ENCODE measurements around the gene PPP6C.
"Not testable (repeated sequence)": the region's sequence is repeated elsewhere in the genome, so short reads cannot be mapped to it uniquely, and the experiment has no call there.

The PPP6C gene

GRCh38 chr9:125189361-125190289 lies at the start of gene PPP6C:
TSS of gene PPP6C (minus strand) at chr9:125189803. CDS start at chr9:125189718, 85 bp downstream.
- peak; percentile 99 for DNase-seq

DNA sequence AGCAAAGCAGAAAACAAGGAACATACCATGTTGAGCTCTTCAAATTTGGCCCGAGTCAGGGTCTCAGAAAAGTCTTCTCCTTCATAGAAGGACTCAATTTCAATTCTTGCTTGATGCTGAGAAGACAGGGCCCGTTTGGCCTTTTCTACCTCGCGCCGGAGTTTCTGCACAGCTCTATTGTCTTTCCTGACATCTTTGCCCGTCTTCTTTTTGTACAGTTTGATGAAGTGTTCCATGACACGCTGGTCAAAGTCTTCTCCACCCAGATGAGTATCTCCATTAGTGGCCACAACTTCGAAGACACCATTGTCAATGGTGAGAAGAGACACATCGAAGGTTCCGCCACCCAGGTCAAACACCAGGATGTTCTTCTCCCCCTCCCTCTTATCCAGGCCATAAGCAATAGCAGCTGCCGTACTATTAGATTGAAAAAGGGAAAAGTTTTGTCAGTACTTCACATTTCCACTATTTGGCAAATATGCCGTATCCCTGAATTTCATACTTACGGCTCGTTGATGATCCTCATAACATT lies 49.4 kb upstream of the PPP6C start:
- no peak for DNase-seq

DNA sequence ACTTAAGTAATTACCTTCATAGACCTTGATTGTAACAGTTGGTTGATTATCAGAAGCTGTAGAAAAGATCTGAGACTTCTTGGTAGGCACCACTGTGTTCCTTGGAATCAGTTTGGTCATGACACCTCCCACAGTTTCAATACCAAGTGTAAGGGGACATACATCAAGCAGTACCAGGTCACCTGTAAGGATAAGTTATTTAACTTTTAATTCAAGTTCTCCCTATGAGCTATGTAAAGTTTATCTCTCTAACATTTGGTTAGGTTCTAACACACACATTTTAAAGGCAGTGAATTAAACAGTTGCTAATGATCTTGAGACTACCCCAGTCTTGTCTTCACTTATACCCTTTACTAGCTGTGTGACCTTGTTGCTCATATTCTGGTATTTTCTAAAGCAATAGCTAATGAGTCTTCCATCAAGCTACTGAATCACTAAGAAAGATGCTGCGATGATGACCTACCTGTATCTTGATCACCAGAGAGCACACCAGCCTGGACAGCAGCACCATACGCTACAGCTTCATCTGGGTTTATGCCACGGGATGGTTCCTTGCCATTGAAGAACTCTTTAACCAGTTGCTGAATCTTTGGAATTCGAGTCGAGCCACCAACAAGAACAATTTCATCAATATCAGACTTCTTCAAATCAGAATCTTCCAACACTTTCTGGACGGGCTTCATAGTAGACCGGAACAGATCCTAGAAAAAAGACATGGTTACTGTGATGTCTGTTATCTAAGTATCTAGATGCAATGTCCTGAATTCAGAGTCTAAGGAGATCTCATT lies 48.7 kb upstream of the PPP6C start:
- no peak for DNase-seq

GRCh38 chr9:125236520-125237159 lies 47.0 kb upstream of the PPP6C start:
- DNase-seq = not testable (repeated sequence)

- no peak for DNase-seq
Observed at GRCh38 chr9:125235804-125236519, 46.4 kb upstream of the PPP6C start.

DNA sequence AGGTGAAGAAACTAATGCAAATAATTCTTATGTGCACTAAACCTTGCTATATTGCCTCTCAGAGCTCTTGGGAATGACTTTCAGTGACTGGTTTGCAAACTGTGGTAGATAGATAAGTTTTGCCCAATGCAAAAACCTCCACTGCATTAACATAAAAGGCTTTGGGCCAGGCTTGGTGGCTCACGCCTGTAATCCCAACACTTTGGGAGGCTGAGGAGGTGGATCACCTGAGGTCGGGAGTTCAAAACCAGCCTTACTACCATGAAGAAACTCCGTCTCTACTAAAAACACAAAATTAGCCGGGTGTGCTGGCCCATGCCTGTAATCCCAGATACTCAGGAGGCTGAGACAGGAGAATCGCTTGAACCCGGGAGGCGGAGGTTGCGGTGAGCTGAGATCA lies 44.5 kb upstream of the PPP6C start:
- DNase-seq = not testable (repeated sequence)

GRCh38 chr9:125233678-125234077 lies 44.1 kb upstream of the PPP6C start:
- DNase-seq = no peak

DNA sequence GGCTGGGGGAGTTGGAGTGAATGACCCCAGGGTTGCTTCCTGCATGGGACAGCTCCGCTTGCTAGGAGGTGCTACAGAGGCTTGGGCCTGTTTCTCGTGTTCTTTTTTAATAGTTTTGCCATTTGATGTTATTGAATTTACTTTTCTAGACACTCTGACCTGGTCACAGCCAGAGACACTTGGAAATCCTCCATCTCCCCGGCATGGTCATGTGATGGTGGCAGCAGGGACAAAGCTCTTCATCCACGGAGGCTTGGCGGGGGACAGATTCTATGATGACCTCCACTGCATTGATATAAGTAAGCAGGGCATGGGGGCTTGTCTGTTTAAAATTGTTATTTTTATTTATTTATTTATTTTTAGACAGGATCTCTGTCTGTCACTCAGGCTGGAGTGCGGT lies 38.2 kb upstream of the PPP6C start:
- no peak for DNase-seq

DNA sequence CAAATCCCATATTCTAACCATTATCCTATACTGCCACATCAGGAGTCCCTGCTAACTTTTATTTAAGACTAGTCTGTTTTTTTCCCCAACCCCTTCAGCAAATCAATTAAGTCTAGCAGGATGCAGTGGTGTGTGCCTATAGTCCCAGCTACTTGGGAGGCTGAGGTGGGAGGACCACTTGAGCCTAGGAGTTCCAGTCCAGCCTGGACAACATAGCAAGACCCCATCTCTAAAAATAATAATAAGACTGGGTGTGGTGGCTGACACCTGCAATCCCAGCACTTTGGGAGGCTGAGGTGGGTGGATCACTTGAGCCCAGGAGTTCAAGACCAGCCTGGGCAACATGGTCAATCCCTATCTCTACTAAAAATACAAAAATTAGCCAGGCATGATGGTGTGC lies 35.3 kb upstream of the PPP6C start:
- DNase-seq = not testable (repeated sequence)

DNA sequence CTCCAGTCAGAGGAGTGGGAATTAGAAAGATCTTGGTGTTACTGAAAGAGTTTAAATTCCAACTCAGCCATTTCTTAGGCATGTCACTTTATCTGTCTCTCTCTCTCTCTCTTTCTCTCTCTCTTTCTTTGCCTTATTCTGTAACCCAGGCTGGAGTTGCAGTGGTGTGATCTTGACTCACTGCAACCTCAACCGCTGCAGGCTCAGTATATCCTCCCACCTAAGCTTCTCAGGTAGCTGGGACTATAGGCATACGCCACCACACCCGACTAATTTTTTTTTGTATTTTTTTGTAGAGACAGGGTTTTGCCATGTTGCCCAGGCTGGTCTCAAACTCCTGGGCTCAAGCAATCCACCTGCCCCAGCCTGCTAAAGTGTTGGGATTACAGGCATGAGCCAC lies 29.0 kb upstream of the PPP6C start:
- DNase-seq = no peak

GRCh38 chr9:125214186-125214585 lies 24.6 kb upstream of the PPP6C start:
- DNase-seq = no peak

GRCh38 chr9:125204477-125204876 lies 14.9 kb upstream of the PPP6C start:
- no peak for DNase-seq

- DNase-seq = no peak
Observed at GRCh38 chr9:125202846-125203618, 13.4 kb upstream of the PPP6C start.

DNA sequence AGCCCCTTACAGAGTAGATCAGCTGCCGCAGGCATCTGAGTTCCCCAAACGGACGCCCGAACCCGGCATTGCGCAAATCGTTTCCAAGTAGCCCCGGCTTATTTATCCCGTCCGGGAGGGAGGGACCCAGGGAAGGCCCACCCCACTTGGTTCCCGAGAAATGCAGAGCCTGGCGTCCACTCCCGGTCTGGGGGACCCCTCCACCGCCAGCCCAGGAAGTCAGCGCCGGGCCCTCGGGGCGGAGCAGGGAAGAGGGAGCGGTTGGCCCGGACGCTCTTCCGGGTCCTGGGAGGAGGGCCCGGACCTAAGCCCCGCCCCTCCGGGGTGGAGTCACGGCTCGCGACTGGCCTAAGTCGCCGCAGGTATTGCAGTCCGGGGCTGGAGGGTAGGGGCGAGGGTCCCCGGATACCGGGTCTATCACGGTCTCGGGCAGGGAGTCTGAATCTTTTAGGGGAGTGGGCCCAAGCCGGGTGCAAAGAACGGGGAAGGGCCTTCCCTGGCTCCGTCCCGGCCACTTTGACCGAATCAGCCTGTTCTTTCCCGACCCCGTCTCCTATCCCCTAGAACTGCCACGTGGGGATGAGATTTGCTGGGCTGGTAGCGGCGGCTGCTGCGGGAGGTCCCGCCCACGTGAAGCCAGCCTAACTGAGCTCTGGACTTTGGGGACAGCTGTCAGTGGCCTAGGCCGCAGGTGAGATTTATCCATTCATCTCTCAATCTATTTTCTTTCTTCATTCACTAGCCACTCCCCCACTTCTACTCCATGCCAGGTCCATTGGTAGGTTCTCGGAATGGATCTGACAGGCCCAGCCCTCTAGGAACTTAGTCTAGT lies 10.8 kb upstream of the PPP6C start, which contains the start of gene RABEPK:
Gene RABEPK (plus strand): TSS at position 327 of the 832 bp plus-strand sequence. CDS start 2,472 bp downstream, outside the sequence.
- DNase-seq = peak; percentile 97

DNA sequence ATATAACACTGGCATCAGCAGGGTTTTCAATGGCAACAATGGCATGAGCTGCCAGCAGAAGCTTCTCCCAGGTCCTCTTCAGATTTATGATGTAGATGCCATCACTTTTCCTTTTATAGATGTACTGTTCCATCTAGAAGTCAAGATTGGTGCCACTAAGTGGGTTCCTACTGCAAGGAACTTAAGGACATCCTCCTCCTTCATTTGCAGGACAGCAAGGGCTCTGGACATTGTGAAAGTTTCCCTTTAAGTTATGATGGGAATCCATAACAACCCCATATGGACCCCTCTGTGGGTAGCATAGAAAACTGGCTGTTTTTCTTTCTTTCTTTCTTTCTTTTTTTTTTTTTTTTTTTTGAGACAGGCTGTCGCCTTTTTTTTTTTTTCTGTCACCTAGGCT lies 6.0 kb upstream of the PPP6C start:
- DNase-seq = not testable (repeated sequence)

DNA sequence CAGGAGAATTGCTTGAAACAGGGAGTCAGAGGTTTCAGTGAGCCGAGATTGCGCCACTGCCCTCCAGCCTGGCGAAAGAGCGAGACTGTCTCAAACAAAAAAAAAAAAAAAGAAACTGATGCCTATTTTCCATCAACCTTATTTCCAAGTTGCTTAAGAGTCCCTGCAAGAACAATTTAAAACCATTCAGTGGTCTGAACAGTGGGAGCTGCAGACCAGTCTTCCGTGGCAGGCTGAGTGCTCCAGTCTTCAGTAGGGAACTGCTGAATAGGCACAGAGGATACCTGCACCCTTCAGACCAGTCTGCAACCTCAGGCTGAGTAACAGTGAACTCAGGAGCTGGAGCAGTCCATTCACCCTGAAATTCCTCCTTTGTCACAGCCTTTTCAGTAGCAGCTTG lies 4.9 kb upstream of the PPP6C start:
- peak; percentile 31 for DNase-seq

GRCh38 chr9:125190361-125190801 lies 778 bp upstream of the PPP6C start:
- DNase-seq = peak; percentile 47

- peak; percentile 60 for DNase-seq
Observed at GRCh38 chr9:125189011-125189360, 617 bp downstream of the PPP6C start.

GRCh38 chr9:125183561-125183960 lies 6.0 kb downstream of the PPP6C start:
- no peak for DNase-seq

- no peak for DNase-seq
Observed at GRCh38 chr9:125183054-125183453, 6.5 kb downstream of the PPP6C start.

Data from stimulated activated CD8-positive, alpha-beta memory T cell treated with anti-CD3 and anti-CD28 coated beads, Interleukin-4, amount 100 ng/mL, for 48 hours (primary cell).